Measurements from ENCODE around the gene PIGL. TPM values are rescaled to one million over a fixed set of nuclear protein-coding genes. Genes with fewer than 3 reads are reported as not detected.
"Not testable (repeated sequence)": the region's sequence is repeated elsewhere in the genome, so short reads cannot be mapped to it uniquely, and the experiment has no call there.

PIGL gene
- total RNA-seq (2014; rRNA removed; shearing (Covaris generic)): 9.4 and 9.9 TPM in 2 replicates
- polyA plus RNA-seq (2015; cell fraction: cytosol; rRNA removed): 5.6 and 5.8 TPM in 2 replicates
- polyA plus RNA-seq (2015; cell fraction: nucleus; rRNA removed): 159 and 175 TPM in 2 replicates

- in situ Hi-C loops (cut with HindIII; ENCODE audit: low pct_unique_long_range_greater_than_20kb, low sequenced_read_pairs): no loop called here
- peak; percentile 93 for DNase-seq (ENCODE audit: low read depth, low spot score)
Observed at GRCh38 chr17:16217002-16217635, at the start of gene PIGL. Gene PIGL, plus strand, starts transcription at chr17:16217210. Its CDS starts 17 bp downstream, at chr17:16217227.

GRCh38 chr17:16171613-16172012, 45.4 kb upstream of the PIGL start:
- in situ Hi-C loops (cut with HindIII; ENCODE audit: low pct_unique_long_range_greater_than_20kb, low sequenced_read_pairs): no loop called here
- no peak for DNase-seq (ENCODE audit: low read depth, low spot score)

GRCh38 chr17:16178836-16179235, 38.2 kb upstream of the PIGL start:
- DNase-seq (ENCODE audit: low read depth, low spot score): no peak
- in situ Hi-C loops (cut with HindIII; ENCODE audit: low pct_unique_long_range_greater_than_20kb, low sequenced_read_pairs): no loop called here

- no peak for DNase-seq (ENCODE audit: low read depth, low spot score)
- in situ Hi-C loops (cut with HindIII; ENCODE audit: low pct_unique_long_range_greater_than_20kb, low sequenced_read_pairs): no loop called here
Observed at GRCh38 chr17:16181581-16181980, 35.4 kb upstream of the PIGL start.

GRCh38 chr17:16187642-16188041, 29.4 kb upstream of the PIGL start:
- in situ Hi-C loops (cut with HindIII; ENCODE audit: low pct_unique_long_range_greater_than_20kb, low sequenced_read_pairs): no loop called here
- DNase-seq (ENCODE audit: low read depth, low spot score): no peak

- no peak for DNase-seq (ENCODE audit: low read depth, low spot score)
- in situ Hi-C loops (cut with HindIII; ENCODE audit: low pct_unique_long_range_greater_than_20kb, low sequenced_read_pairs): no loop called here
Observed at GRCh38 chr17:16189791-16190348, 27.1 kb upstream of the PIGL start.

GRCh38 chr17:16190703-16191360, 26.2 kb upstream of the PIGL start:
- DNase-seq (ENCODE audit: low read depth, low spot score): no peak
- in situ Hi-C loops (cut with HindIII; ENCODE audit: low pct_unique_long_range_greater_than_20kb, low sequenced_read_pairs): no loop called here

- DNase-seq (ENCODE audit: low read depth, low spot score): no peak
- in situ Hi-C loops (cut with HindIII; ENCODE audit: low pct_unique_long_range_greater_than_20kb, low sequenced_read_pairs): no loop called here
Observed at GRCh38 chr17:16191604-16192003, 25.4 kb upstream of the PIGL start.

GRCh38 chr17:16194307-16194835, 22.6 kb upstream of the PIGL start:
- DNase-seq (ENCODE audit: low read depth, low spot score); in situ Hi-C loops (cut with HindIII; ENCODE audit: low pct_unique_long_range_greater_than_20kb, low sequenced_read_pairs): not testable (repeated sequence)

GRCh38 chr17:16197276-16197675, 19.7 kb upstream of the PIGL start:
- no peak for DNase-seq (ENCODE audit: low read depth, low spot score)
- in situ Hi-C loops (cut with HindIII; ENCODE audit: low pct_unique_long_range_greater_than_20kb, low sequenced_read_pairs): no loop called here

- in situ Hi-C loops (cut with HindIII; ENCODE audit: low pct_unique_long_range_greater_than_20kb, low sequenced_read_pairs): no loop called here
- no peak for DNase-seq (ENCODE audit: low read depth, low spot score)
Observed at GRCh38 chr17:16199093-16199492, 17.9 kb upstream of the PIGL start.

- DNase-seq (ENCODE audit: low read depth, low spot score); in situ Hi-C loops (cut with HindIII; ENCODE audit: low pct_unique_long_range_greater_than_20kb, low sequenced_read_pairs): not testable (repeated sequence)
Observed at GRCh38 chr17:16201693-16202131, 15.3 kb upstream of the PIGL start.

- DNase-seq (ENCODE audit: low read depth, low spot score); in situ Hi-C loops (cut with HindIII; ENCODE audit: low pct_unique_long_range_greater_than_20kb, low sequenced_read_pairs): not testable (repeated sequence)
Observed at GRCh38 chr17:16202554-16203500, 14.2 kb upstream of the PIGL start.

- in situ Hi-C loops (cut with HindIII; ENCODE audit: low pct_unique_long_range_greater_than_20kb, low sequenced_read_pairs); DNase-seq (ENCODE audit: low read depth, low spot score): not testable (repeated sequence)
Observed at GRCh38 chr17:16204763-16205162, 12.2 kb upstream of the PIGL start.

GRCh38 chr17:16211590-16211989, 5.4 kb upstream of the PIGL start:
- in situ Hi-C loops (cut with HindIII; ENCODE audit: low pct_unique_long_range_greater_than_20kb, low sequenced_read_pairs): no loop called here
- DNase-seq (ENCODE audit: low read depth, low spot score): no peak

GRCh38 chr17:16212793-16213192, 4.2 kb upstream of the PIGL start:
- no peak for DNase-seq (ENCODE audit: low read depth, low spot score)
- in situ Hi-C loops (cut with HindIII; ENCODE audit: low pct_unique_long_range_greater_than_20kb, low sequenced_read_pairs): no loop called here

- no peak for DNase-seq (ENCODE audit: low read depth, low spot score)
- in situ Hi-C loops (cut with HindIII; ENCODE audit: low pct_unique_long_range_greater_than_20kb, low sequenced_read_pairs): no loop called here
Observed at GRCh38 chr17:16214190-16215001, 2.6 kb upstream of the PIGL start.
